ENCODE data around the gene MAP2.
"Not testable (repeated sequence)": the region's sequence is repeated elsewhere in the genome, so short reads cannot be mapped to it uniquely, and the experiment has no call there.

DNA sequence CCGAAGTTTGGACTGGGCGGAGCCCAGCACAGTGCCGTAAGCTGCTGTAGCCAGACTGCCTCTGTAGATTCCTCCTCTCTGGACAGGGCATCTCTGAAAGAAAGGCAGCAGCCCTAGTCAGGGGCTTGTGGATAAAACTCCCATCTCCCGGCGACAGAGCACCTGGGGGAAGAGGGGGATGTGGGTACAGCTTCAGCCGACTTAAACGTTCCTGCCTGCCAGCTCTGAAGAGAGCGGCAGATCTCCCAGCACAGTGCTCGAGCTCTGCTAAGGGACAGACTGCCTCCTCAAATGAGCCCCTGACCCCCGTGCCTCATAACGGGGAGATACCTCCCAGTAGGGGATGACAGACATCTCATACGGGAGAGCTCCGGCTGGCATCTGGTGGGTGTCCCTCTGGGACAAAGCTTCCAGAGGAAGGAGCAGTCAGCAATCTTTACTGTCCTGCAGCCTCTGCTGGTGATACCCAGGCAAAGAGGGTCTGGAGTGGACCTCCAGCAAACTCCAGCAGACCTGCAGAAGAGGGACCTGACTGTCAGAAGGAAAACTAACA is 71.3 kb downstream of the MAP2 start:
- not testable (repeated sequence) for TF ChIP-seq SUZ12 (IDR thresholded peaks at IDR 0.05); SP1 (IDR thresholded peaks at IDR 0.05); CTBP1 (IDR thresholded peaks at IDR 0.05; ENCODE audit: borderline replicate concordance); TARDBP (IDR thresholded peaks at IDR 0.05); ZNF384 (IDR thresholded peaks at IDR 0.05); BHLHE40 (IDR thresholded peaks at IDR 0.05; ENCODE audit: borderline replicate concordance); ELF4 (IDR thresholded peaks at IDR 0.05); FOXM1 (IDR thresholded peaks at IDR 0.05; ENCODE audit: borderline replicate concordance); FOXA1 (IDR thresholded peaks at IDR 0.05); ARNT (IDR thresholded peaks at IDR 0.05); PKNOX1 (IDR thresholded peaks at IDR 0.05); FOXK2 (IDR thresholded peaks at IDR 0.05); HDGF (IDR thresholded peaks at IDR 0.05; ENCODE audit: borderline replicate concordance); NFRKB (IDR thresholded peaks at IDR 0.05)
